GM18909 (cell line): Measurements from ENCODE around the gene RNF150.
A peak's percentile ranks its signal among the peaks of the same experiment; 100 is the strongest.
"Not testable (repeated sequence)": the region's sequence is repeated elsewhere in the genome, so short reads cannot be mapped to it uniquely, and the experiment has no call there.

Experiments used
- ATAC-seq: cut with Tn5 transposase; IDR thresholded peaks from one replicate; pipeline ENCODE4 v1.9.1; 2021; ENCODE audit warnings: mild to moderate bottlenecking; ENCODE audit not compliant: unreplicated experiment, poor library complexity

Gene RNF150

GRCh38 chr4:141133146-141133998 lies at the start of gene RNF150:
Gene RNF150 (minus strand): TSS chr4:141133469.
- ATAC-seq: peak; percentile 77

DNA sequence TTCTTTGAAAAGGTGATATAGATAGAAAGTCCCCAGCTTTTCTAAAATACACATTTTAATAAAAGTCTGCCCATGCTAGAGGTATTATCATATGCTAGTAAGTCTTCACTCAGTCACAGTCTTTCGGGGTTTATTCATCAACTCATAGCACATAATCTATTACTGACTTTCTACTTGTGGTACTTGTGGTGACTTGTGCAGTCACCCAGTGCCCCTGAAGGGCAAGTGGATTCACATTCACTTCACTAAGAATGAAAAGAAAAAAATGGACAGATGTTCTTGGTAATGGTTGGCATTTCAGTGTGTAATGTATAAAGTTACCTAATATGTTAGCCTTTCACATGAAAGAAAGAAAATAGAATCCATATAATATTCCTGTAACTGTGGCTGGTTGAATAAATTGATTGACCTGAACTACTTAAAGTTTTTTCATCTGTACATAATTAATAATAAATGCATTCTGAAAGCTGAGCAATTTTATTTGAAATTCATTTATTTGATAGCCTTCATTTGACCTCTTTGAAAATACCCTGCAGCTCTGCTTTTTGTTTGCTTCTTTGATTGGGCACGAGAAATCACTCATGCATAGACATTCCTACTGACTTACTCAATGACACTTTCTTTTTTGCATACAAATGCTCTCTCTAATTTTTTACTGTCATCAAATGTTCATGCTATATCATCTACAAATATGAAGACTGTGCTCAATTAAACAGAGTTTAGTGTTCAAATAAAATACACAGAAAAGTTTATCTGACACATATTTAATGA lies 47.9 kb upstream of the RNF150 start:
- ATAC-seq: peak; percentile 94

- ATAC-seq: no peak
These were observed 46.5 kb upstream of the RNF150 start for GRCh38 chr4:141179474-141180373.

DNA sequence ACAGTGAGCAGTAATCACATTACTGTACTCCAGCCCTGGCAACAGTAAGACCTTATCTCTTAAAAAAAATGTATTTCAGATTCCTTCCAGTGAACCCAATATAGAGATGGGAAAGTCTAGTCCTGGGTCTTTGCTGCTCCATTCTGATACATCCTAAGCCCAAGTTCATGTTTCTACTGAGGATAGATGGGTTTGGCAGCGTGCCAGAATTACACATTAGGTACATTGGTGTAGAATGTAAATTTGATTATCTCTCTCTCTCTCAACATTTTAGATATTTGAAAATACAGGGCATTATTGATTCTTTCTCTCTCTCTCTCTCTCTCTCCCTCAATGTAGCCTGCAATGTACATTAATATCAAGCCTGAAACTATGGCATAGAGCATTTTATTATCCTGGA lies 43.9 kb upstream of the RNF150 start:
- no peak for ATAC-seq

DNA sequence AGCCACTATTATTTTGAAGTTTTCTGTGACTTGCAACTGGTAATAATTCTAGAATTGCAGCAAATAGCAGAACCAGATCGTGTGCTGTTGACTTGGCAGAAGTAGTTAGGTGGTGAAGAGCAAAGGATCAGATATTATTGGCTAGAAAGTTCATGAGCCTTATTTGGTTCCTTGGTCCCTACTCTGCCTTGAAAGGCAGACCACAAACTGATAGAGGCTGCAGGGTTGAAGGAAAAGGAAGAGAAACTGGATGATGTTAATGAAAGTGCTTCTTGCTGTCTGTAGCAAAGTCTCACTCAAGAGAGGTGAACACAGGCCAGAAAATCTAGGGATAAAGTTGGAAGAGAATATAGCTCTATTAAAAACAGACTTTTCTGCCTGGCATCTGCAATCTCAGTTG lies 41.2 kb upstream of the RNF150 start:
- ATAC-seq: no peak

- no peak for ATAC-seq
These were observed 37.4 kb upstream of the RNF150 start for GRCh38 chr4:141170671-141171070.

GRCh38 chr4:141169391-141169790 lies 36.1 kb upstream of the RNF150 start:
- ATAC-seq: no peak

DNA sequence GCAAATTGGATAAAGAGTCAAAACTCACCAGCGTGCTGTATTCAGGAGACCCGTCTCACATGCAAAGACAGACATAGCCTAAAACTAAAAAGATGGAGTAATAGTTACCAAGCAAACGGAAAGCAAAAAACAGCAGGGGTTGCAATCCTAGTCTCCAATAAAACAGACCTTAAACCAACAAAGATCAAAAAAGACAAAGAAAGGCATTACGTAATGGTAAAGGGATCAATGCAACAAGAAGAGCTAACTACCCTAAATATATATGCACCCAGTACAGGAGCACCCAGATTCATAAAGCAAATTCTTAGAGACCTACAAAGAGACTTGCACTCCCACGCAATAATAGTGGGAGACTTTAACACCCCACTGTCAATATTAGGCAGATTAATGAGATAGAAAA lies 31.7 kb upstream of the RNF150 start:
- not testable (repeated sequence) for ATAC-seq

GRCh38 chr4:141159027-141159426 lies 25.8 kb upstream of the RNF150 start:
- no peak for ATAC-seq

DNA sequence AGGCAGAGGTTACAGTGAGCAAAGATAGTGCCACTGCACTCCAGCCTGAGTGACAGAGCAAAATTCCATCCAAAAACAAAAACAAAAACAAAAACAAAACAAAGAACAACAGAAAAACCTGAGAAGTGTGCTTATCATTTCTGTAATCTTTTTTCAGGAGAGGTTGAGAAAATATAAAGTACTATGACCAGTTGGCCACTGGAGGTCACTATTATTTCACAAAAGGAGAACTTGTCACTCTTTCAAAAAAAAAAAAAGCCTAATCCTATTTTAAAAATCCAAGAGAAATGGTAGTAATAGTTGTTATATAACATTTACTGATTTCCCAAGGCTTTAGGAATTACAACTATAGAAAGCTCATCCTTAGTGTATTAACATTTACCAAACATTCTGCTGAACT lies 24.9 kb upstream of the RNF150 start:
- ATAC-seq: no peak

GRCh38 chr4:141155586-141155985 lies 22.3 kb upstream of the RNF150 start:
- ATAC-seq: no peak

DNA sequence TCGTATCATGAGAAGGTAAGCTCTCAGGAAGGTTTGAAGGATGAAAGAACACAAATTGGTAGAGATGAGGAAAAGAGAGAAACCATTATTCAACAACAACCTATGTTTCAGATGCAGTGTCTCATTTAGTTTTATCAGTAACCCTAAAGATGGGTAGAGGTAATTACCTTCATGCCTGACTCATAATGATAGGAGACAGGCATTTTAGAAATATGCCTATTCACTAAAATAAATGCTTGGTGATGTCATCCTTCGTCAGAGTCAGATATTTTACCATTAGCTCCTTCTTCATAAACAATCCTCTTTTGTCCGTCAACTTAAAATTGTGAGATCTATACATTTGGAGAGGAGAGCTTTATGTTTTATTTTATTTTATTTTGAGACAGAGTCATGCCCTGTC lies 21.5 kb upstream of the RNF150 start:
- ATAC-seq: no peak

DNA sequence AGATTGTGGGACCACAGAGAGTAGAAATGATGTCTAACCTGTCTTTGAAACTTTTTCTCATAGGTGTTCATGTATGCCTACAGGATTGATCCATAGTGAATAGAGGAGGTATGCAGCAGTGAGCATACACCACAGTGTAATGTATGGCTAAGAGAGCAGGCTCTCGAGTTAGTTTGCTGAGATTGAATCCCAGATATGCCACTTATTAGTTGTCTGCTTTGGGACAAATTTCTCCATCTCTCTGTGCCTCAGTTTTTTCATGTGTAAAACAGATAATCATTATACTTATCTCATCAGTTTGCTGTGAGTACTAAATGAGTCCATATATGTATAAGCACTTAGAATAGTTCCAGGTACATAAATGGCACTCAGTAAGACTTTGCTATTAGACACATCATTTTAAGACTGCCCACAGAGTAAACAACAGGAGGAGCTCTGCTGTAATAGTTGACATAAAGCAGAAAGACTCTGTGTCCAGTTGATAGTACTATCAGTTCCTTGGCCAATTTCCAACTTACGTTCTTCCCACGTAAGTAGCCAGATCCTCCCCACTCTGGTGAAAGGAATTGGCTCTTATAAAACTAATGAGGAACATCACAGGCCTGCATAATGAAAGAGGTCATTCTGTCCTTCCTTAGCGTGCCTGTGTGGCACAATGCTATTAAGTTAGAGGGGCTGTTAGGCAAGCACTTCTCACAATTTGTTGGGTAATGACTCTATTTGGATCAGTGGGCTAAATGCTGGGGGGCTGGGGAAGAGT lies 20.7 kb upstream of the RNF150 start:
- no peak for ATAC-seq

DNA sequence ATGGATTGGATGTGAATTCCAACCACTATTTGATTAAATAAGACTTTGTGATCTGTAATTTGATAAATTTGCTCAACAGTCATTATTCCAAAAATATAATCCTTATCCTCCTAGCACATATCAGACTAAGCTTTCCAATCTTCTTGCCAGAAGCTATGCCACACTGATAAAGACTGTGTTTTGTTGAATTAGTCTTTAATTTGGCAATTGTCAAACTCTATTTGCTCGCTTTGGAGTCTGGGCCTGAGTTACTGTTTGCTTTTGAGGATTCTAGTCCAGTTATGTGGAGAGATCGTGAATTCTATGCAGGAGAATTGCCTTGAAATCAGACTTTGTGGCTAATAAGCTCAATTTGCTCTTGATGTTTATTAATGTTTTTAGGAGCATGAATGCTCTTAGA lies 10.9 kb upstream of the RNF150 start:
- no peak for ATAC-seq

DNA sequence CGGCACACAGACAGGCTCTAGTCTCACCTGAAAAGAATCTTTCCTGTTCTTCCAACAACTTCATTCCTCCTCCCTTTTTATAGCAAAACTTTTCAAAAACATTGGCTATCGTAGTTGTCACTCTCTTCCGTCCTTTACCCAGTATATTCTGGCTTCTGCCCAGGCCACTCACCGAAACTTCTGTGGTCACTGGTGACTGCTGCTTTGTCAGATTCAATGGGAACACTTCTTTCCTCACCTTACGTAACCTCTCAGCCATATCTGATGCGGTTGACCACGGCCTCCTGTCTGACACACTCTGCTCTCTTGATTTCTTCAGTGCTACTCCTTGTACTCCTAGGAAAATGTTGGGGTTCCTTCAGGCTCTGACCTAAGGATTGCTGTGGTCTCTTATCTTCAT lies 9.2 kb upstream of the RNF150 start:
- no peak for ATAC-seq

- ATAC-seq: no peak
These were observed 7.3 kb upstream of the RNF150 start for GRCh38 chr4:141140391-141141200.

- no peak for ATAC-seq
These were observed 1.0 kb upstream of the RNF150 start for GRCh38 chr4:141133999-141134995.

- ATAC-seq: peak; percentile 40
These were observed 542 bp downstream of the RNF150 start for GRCh38 chr4:141132709-141133145.
